Keratinocyte (primary cell): ENCODE measurements around the gene SNHG17. TPM values are rescaled to one million over a fixed set of nuclear protein-coding genes. Genes with fewer than 3 reads are reported as not detected.

Experiments
- DNase-seq: peaks from one replicate; pipeline ENCODE4 v3.0.0-alpha.2; 2011; ENCODE audit warnings: low read depth, missing footprints, low spot score
- FAIRE-seq: peaks from 2 replicates; lab custom pipeline; 2011; peaks lifted over from hg19 to GRCh38; lab: Jason Lieb, UNC
- H2AFZ ChIP-seq: 2 replicates; pipeline ENCODE4 v1.6.0; 2012; ENCODE audit warnings: low read length, control low read depth, inconsistent platforms; ENCODE audit not compliant: control insufficient read depth
- H3K27ac ChIP-seq: 2 replicates; pipeline ENCODE4 v1.5.1; 2011; ENCODE audit warnings: low read length; ENCODE audit not compliant: control insufficient read depth, insufficient read depth
- H3K27me3 ChIP-seq: 3 replicates; pipeline ENCODE4 v1.6.0; 2011; ENCODE audit warnings: low read length; ENCODE audit not compliant: control insufficient read depth, insufficient read depth; ENCODE audit errors: extremely low read depth
- H3K36me3 ChIP-seq, 2 experiments: 2 replicates in 1 of 2; 3 replicates in 1 of 2; pipeline ENCODE4 v1.5.1; 2011; ENCODE audit warnings: low read length in 2 of 2, mild to moderate bottlenecking in 1 of 2; ENCODE audit not compliant: control insufficient read depth in 2 of 2, insufficient read depth in 2 of 2; ENCODE audit errors: extremely low read depth in 1 of 2
- H3K4me1 ChIP-seq: 3 replicates; pipeline ENCODE4 v1.5.1; 2011; ENCODE audit warnings: low read length; ENCODE audit not compliant: control insufficient read depth, insufficient read depth; ENCODE audit errors: extremely low read depth
- H3K4me2 ChIP-seq: 3 replicates; pipeline ENCODE4 v1.6.0; 2011; ENCODE audit warnings: low read depth, low read length; ENCODE audit not compliant: control insufficient read depth, insufficient read depth; ENCODE audit errors: extremely low read depth
- H3K4me3 ChIP-seq, 3 experiments: fragments of 200-600 bp in 1 of 3; sonication (generic) in 1 of 3; 2 replicates in 2 of 3; 3 replicates in 1 of 3; pipeline ENCODE4 v1.5.1; 2011 to 2016; ENCODE audit warnings: low read length in 3 of 3, mild to moderate bottlenecking in 3 of 3, control low read depth in 2 of 3, inconsistent platforms in 1 of 3, low read depth in 1 of 3, mixed read lengths in 1 of 3, mixed run types in 1 of 3, moderate library complexity in 1 of 3; ENCODE audit not compliant: control insufficient read depth in 2 of 3, insufficient read depth in 2 of 3; ENCODE audit errors: extremely low read depth in 1 of 3
- H3K79me2 ChIP-seq: 2 replicates; pipeline ENCODE4 v1.6.0; 2012; ENCODE audit warnings: low read length; ENCODE audit not compliant: control insufficient read depth, insufficient read depth
- H3K9ac ChIP-seq: 3 replicates; pipeline ENCODE4 v1.6.0; 2011; ENCODE audit warnings: low read length; ENCODE audit not compliant: control insufficient read depth, insufficient read depth; ENCODE audit errors: extremely low read depth
- H3K9me1 ChIP-seq: 3 replicates; pipeline ENCODE4 v1.6.0; 2011; ENCODE audit warnings: low read length; ENCODE audit not compliant: control insufficient read depth, insufficient read depth; ENCODE audit errors: extremely low read depth
- H3K9me3 ChIP-seq: 2 replicates; pipeline ENCODE4 v1.5.1; 2012; ENCODE audit warnings: low read depth, low read length; ENCODE audit not compliant: control insufficient read depth
- H4K20me1 ChIP-seq: 3 replicates; pipeline ENCODE4 v1.6.0; 2011; ENCODE audit warnings: low read length; ENCODE audit not compliant: control insufficient read depth, insufficient read depth; ENCODE audit errors: extremely low read depth
- EZH2 ChIP-seq: IDR thresholded peaks from one replicate; pipeline ENCODE4 v1.6.1; 2012; ENCODE audit warnings: inconsistent platforms, mild to moderate bottlenecking, low read length, moderate library complexity
- dilution Hi-C: fragments of 300-500 bp; cut with MboI; formaldehyde crosslinking; loops from one replicate; pipeline ENCODE4 v1.7.0; 2020; ENCODE audit warnings: low sequenced_read_pairs; ENCODE audit not compliant: extremely low pct_ligation_motif_present
- polyA minus RNA-seq, 3 experiments: library from RNA; depleted of rRNA, polyadenylated mRNA; stranded (reverse); fragments of >200 nt; gene quantifications; 1 replicate in 1 of 3; 2 replicates in 1 of 3; 3 replicates in 1 of 3; pipeline ENCODE4 v1.2.3, GENCODE V29; 2011
- polyA plus RNA-seq, 5 experiments: library from polyadenylated mRNA; depleted of rRNA in 3 of 5; stranded (reverse) in 3 of 5; stranded (forward) in 1 of 5; unstranded in 1 of 5; fragments of >200 nt; gene quantifications; 1 replicate in 1 of 5; 2 replicates in 3 of 5; 3 replicates in 1 of 5; pipeline versions ENCODE4 v1.2.1 to v1.2.3, GENCODE V29; 2011 to 2012; ENCODE audit warnings: missing spikeins in 2 of 5, low read depth in 1 of 5, low replicate concordance in 1 of 5
- TF ChIP-seq, protein P1 (sequence below), 3 experiments: IDR thresholded peaks in 1 of 3; conservative IDR thresholded peaks in 1 of 3; optimal IDR thresholded peaks in 1 of 3; 2 replicates in 2 of 3; 3 replicates in 1 of 3; pipeline versions ENCODE3 to v1.5.1; 2011; ENCODE audit warnings: low read length in 3 of 3, mild to moderate bottlenecking in 3 of 3, moderate library complexity in 2 of 3, control low read depth in 1 of 3, inconsistent platforms in 1 of 3; ENCODE audit not compliant: insufficient read depth in 2 of 3; ENCODE audit errors: extremely low read depth in 1 of 3

The SNHG17 gene
- polyA plus RNA-seq = 17.6 to 29.4 TPM (median 25.3 TPM) in 3 replicates
- polyA plus RNA-seq (2011; ENCODE audit: low read depth) = 5.0 TPM
- polyA plus RNA-seq (2011; cell fraction: cytosol; rRNA removed) = 12.9 and 19.7 TPM in 2 replicates
- 61.5 and 67.2 TPM in 2 replicates for polyA plus RNA-seq (2011; cell fraction: nucleus; rRNA removed)
- 24.7 and 41.4 TPM in 2 replicates for polyA plus RNA-seq (2012; ENCODE audit: low replicate concordance)
- 8.8 to 21.6 TPM (median 16.5 TPM) in 3 replicates for polyA minus RNA-seq
- not detected for polyA minus RNA-seq (2011; cell fraction: cytosol; rRNA and poly(A)+ RNA removed)
- polyA minus RNA-seq (2011; cell fraction: nucleus; rRNA and poly(A)+ RNA removed) = 14.4 and 17.4 TPM in 2 replicates

DNA sequence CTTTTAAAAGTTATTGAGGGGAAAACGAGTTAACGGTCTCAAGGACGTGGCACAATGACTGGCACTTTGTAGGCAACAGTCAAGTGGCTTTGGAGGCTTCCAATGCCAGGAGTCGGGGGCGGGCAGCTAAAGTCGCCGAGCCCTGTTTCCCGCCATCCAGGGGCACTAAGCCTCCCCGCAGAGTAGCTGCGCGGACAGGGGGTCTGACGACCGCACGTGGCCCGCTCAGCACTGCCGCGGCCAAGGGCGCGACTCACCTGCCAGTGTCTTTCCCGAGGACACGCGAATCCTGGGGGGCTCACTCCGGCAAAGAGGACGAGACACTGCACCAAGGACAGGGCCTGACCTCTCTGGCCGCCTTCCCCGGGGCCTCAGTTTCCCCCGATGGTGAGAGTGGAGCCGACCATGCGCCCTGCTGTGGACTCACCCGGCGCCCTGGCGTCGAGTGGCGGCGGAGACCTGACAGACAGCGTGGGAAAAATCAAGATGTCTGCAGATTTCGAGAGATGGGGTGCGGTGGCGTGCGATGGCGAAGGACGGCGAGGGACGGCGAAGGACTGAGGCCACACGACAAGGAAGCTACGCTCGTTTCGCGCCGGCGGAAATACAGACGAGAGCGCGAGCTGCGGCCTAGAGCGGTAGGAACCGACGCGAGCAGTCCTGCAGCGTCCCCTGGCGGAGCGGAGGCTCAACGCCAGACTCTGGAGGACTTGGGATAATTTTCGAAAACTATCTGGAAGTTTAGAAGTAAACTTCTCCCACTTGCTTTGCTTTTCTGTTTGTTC is at the start of gene SNHG17:
Gene SNHG17, minus strand, starts transcription at position 559 of the 785 bp plus-strand sequence.
- peaks cover 34% of the 10 kb centered on the region for H4K20me1 ChIP-seq
- H3K4me1 ChIP-seq = peaks cover 25% of the 10 kb centered on the region
- no peaks in the 10 kb centered on the region for H3K9me3 ChIP-seq
- H3K9me1 ChIP-seq = peaks cover 7% of the 10 kb centered on the region
- H3K4me2 ChIP-seq = peak within 1 kb of the TSS; percentile 84
- H3K27me3 ChIP-seq = no peaks in the 10 kb centered on the region
- peak within 1 kb of the TSS; percentile 90 to 99 (median 98) for H3K4me3 ChIP-seq
- peaks cover 29 to 41% of the 10 kb centered on the region in 2 experiments for H3K36me3 ChIP-seq
- H3K27ac ChIP-seq = peak within 1 kb of the TSS; percentile 92
- peaks cover 51% of the 10 kb centered on the region for H3K79me2 ChIP-seq
- FAIRE-seq = peak; percentile 62
- TF ChIP-seq, protein P1, sequence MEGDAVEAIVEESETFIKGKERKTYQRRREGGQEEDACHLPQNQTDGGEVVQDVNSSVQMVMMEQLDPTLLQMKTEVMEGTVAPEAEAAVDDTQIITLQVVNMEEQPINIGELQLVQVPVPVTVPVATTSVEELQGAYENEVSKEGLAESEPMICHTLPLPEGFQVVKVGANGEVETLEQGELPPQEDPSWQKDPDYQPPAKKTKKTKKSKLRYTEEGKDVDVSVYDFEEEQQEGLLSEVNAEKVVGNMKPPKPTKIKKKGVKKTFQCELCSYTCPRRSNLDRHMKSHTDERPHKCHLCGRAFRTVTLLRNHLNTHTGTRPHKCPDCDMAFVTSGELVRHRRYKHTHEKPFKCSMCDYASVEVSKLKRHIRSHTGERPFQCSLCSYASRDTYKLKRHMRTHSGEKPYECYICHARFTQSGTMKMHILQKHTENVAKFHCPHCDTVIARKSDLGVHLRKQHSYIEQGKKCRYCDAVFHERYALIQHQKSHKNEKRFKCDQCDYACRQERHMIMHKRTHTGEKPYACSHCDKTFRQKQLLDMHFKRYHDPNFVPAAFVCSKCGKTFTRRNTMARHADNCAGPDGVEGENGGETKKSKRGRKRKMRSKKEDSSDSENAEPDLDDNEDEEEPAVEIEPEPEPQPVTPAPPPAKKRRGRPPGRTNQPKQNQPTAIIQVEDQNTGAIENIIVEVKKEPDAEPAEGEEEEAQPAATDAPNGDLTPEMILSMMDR (optimal IDR thresholded peaks at IDR 0.05 in 1 of 3, IDR thresholded peaks at IDR 0.05 in 1 of 3, conservative IDR thresholded peaks at IDR 0.05 in 1 of 3; ENCODE audit: extremely low read depth in 1 of 3, insufficient read depth in 2 of 3, low read length in 3 of 3) = peak; percentile 99 to 100 (median 100)
- no peak for TF ChIP-seq EZH2
- DNase-seq = peak; percentile 77
- peak within 1 kb of the TSS; percentile 89 for H2AFZ ChIP-seq
- H3K9ac ChIP-seq = peak within 1 kb of the TSS; percentile 99
- dilution Hi-C loops = no loop called here

DNA sequence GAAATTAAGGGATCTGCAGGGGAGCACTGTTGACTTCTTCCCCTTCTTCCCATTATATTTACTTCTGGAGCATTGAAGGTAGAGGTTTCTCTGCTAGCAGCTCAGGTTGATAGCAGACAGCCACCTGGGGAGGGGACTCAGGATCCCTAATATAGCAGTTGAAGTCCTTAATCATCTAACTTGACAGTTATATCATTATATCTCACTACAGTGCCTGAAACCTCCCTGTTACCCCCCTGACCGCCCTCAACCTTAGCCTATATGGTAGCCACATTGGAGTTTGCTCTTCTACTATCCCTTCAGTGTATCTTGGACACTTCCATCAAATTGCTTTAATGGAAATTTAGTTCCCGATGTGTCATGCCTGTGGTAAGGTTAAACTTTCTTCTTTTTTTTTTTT is 44.5 kb upstream of the SNHG17 start:
- dilution Hi-C loops = no loop called here
- Histone ChIP-seq H3K79me2 (peaks cover 81% of the 10 kb centered on the region), H3K9ac (no peak overlapping the region)

More for the DNA sequence above, 44.5 kb upstream of the SNHG17 start:
- no peak for DNase-seq
- H3K4me1 ChIP-seq = no peaks in the 10 kb centered on the region
- TF ChIP-seq, protein P1 (optimal IDR thresholded peaks at IDR 0.05 in 1 of 3, IDR thresholded peaks at IDR 0.05 in 1 of 3, conservative IDR thresholded peaks at IDR 0.05 in 1 of 3; ENCODE audit: extremely low read depth in 1 of 3, insufficient read depth in 2 of 3, low read length in 3 of 3) = no peak
- no peak for TF ChIP-seq EZH2
- no peaks in the 10 kb centered on the region for H3K9me3 ChIP-seq
- H3K27ac ChIP-seq = no peak overlapping the region
- H4K20me1 ChIP-seq = peaks cover 4% of the 10 kb centered on the region
- no peaks in the 10 kb centered on the region for H3K27me3 ChIP-seq
- no peak overlapping the region for H3K4me2 ChIP-seq
- H2AFZ ChIP-seq = no peak overlapping the region
- FAIRE-seq = no peak
- H3K9me1 ChIP-seq = no peaks in the 10 kb centered on the region
- H3K4me3 ChIP-seq = no peak overlapping the region
- peaks cover 3 to 5% of the 10 kb centered on the region in 2 experiments for H3K36me3 ChIP-seq
